ENCODE data around the gene SGO2.

DNA sequence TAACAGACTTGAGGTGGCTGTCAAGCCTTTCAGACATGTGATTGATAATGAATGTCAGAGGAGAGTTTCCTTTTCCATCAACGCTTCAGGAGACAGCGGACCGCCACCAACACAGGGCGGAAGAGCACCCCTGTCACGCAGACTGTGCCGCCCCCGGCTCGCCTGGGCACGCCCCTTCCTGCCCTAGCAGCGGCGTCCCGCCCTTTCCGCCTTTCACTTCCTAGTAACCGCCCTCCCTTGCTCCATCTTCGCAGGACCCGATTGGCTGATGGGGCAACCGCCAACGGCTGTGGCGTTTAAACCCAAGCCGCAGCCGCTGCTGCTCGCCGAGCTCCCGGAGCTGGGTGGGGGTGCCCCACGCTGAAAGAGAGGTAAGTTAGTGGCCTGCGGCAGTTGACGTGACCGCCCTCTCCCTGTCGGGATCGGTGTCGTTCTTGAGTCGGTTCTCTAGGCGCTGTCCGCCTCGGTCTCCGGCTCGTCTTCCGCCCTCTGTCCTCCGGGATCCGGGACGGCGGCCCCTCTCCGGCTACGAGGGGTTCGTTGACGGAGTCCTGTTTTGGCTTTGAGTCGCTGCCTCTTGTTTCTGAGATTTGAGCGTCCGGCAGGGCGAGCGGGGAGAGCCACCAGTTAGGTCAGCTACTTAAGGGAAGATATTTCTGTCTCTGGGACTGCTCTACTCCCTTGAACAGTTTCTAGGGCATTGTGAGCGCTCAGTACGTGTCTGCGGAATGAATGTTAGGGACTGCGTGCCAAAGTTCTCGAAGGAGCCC lies at the start of gene SGO2:
- peak in 1 of 2 donors; percentile 40 for TF ChIP-seq POLR2A (IDR thresholded peaks at IDR 0.05)
- no peak for TF ChIP-seq CTCF (IDR thresholded peaks at IDR 0.05)
- peak; percentile 96 for TF ChIP-seq POLR2AphosphoS5 (IDR thresholded peaks at IDR 0.05; ENCODE audit: insufficient read depth in 1 of 2, low read depth in 1 of 2)
